MM.1S (cell line): Measurements from ENCODE around the gene IMMP2L.

ENCODE experiments used
- EZH2 ChIP-seq: fragments of 300-600 bp; sonication (generic); optimal IDR thresholded peaks from 2 replicates; pipeline ENCODE3; 2017; ENCODE audit warnings: low read depth, mild to moderate bottlenecking, antibody characterized with exemption, low read length, mixed read lengths
- TF ChIP-seq, protein P1 (sequence below): fragments of 300-600 bp; sonication (generic); IDR thresholded peaks from 2 replicates; pipeline ENCODE4 v1.5.1; 2016; ENCODE audit warnings: antibody characterized with exemption, low read length, mixed read lengths

DNA sequence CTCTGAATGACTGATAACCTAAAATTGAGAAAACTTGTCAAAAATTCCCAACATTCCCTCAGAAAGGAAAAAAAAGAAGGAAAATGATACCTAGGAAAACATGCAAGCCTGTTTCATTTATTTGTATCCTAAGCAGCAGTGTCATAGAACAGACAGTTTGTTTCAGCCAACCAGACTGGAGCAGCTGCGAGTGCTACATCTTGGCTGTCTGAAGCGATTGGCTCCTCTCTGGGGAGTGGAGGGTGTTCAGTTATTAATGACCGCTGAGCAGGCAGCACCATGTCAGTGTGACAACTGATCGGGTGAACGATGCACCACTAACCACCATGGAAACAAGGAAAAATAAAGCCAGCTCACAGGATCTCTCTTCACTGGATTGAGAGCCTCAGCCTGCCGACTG is 471.4 kb downstream of the IMMP2L start, which contains the start of gene LRRN3:
- TF ChIP-seq, protein P1, sequence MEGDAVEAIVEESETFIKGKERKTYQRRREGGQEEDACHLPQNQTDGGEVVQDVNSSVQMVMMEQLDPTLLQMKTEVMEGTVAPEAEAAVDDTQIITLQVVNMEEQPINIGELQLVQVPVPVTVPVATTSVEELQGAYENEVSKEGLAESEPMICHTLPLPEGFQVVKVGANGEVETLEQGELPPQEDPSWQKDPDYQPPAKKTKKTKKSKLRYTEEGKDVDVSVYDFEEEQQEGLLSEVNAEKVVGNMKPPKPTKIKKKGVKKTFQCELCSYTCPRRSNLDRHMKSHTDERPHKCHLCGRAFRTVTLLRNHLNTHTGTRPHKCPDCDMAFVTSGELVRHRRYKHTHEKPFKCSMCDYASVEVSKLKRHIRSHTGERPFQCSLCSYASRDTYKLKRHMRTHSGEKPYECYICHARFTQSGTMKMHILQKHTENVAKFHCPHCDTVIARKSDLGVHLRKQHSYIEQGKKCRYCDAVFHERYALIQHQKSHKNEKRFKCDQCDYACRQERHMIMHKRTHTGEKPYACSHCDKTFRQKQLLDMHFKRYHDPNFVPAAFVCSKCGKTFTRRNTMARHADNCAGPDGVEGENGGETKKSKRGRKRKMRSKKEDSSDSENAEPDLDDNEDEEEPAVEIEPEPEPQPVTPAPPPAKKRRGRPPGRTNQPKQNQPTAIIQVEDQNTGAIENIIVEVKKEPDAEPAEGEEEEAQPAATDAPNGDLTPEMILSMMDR: no peak
- TF ChIP-seq EZH2: no peak
